Hepatocyte (in vitro differentiated cells): ENCODE results near the gene AMFR. TPM values are rescaled to one million over a fixed set of nuclear protein-coding genes. Genes with fewer than 3 reads are reported as not detected.

Experiments
- DNase-seq: peaks from one replicate; pipeline ENCODE4 v3.0.0-alpha.2; 2016; ENCODE audit warnings: low spot score
- H2AFZ ChIP-seq: fragments of 200-600 bp; sonication (generic); 2 replicates; pipeline ENCODE4 v1.6.0; 2016; ENCODE audit warnings: antibody characterized with exemption, mild to moderate bottlenecking
- H3K27ac ChIP-seq: fragments of 200-600 bp; sonication (generic); 2 replicates; pipeline ENCODE4 v1.5.1; 2016; ENCODE audit warnings: mild to moderate bottlenecking
- H3K27me3 ChIP-seq: fragments of 200-600 bp; sonication (generic); 2 replicates; pipeline ENCODE4 v1.6.1; 2016
- H3K36me3 ChIP-seq: fragments of 200-600 bp; sonication (generic); replicated peaks from 2 replicates; pipeline ENCODE4 v1.5.1; 2016; ENCODE audit warnings: low read depth; ENCODE audit not compliant: insufficient read depth
- H3K4me1 ChIP-seq: fragments of 200-600 bp; sonication (generic); 2 replicates; pipeline ENCODE4 v1.5.1; 2016; ENCODE audit warnings: mild to moderate bottlenecking, moderate library complexity; ENCODE audit not compliant: insufficient read depth
- H3K4me2 ChIP-seq: fragments of 200-600 bp; sonication (generic); 2 replicates; pipeline ENCODE4 v1.6.0; 2016
- H3K4me3 ChIP-seq: fragments of 200-600 bp; sonication (generic); 2 replicates; pipeline ENCODE4 v1.5.1; 2016; ENCODE audit warnings: mild to moderate bottlenecking
- H3K79me2 ChIP-seq: fragments of 200-600 bp; sonication (generic); 2 replicates; pipeline ENCODE4 v1.6.0; 2017; ENCODE audit warnings: mild to moderate bottlenecking
- H3K9me2 ChIP-seq: fragments of 200-600 bp; sonication (generic); replicated peaks from 2 replicates; pipeline ENCODE4 v1.6.0; 2017; ENCODE audit warnings: mild to moderate bottlenecking; ENCODE audit not compliant: insufficient read depth
- H3K9me3 ChIP-seq: fragments of 200-600 bp; sonication (generic); 2 replicates; pipeline ENCODE4 v1.5.1; 2016; ENCODE audit warnings: low read depth, mild to moderate bottlenecking
- H4K20me1 ChIP-seq: fragments of 200-600 bp; sonication (generic); 2 replicates; pipeline ENCODE4 v1.6.0; 2016; ENCODE audit warnings: mild to moderate bottlenecking; ENCODE audit not compliant: insufficient read depth, poor library complexity, severe bottlenecking
- EZH2 ChIP-seq: fragments of 200-600 bp; sonication (generic); IDR thresholded peaks from 2 replicates; pipeline ENCODE4 v1.6.1; 2016; ENCODE audit warnings: antibody characterized with exemption, mild to moderate bottlenecking, borderline replicate concordance
- EZH2phosphoT487 ChIP-seq: fragments of 200-600 bp; sonication (generic); IDR thresholded peaks from one replicate; pipeline ENCODE4 v1.6.1; 2018; ENCODE audit warnings: antibody characterized with exemption, mild to moderate bottlenecking, low read depth, moderate library complexity; ENCODE audit not compliant: unreplicated experiment, severe bottlenecking
- WGBS: methylation state at CpG from one replicate; pipeline ENCODE4 v1.1.6; 2016; ENCODE audit warnings: low lambda C conversion rate; ENCODE audit errors: missing lambda C conversion rate; 5-methylcytosine and 5-hydroxymethylcytosine counted together
- polyA plus RNA-seq: library from polyadenylated mRNA; unstranded; fragments of >200 nt; fragmentation: Nextera tagmentation; extraction: Ambion mirVana; gene quantifications from 2 replicates; pipeline ENCODE4 v1.2.1, GENCODE V29; 2016
- total RNA-seq: library from RNA; depleted of rRNA; stranded (reverse); fragments of >200 nt; gene quantifications from 2 replicates; pipeline ENCODE4 v1.2.3, GENCODE V29; 2014
- TF ChIP-seq, protein P1 (sequence below): fragments of 200-600 bp; sonication (generic); IDR thresholded peaks from 2 replicates; pipeline ENCODE4 v1.5.1; 2016; ENCODE audit warnings: antibody characterized with exemption, mild to moderate bottlenecking; ENCODE audit not compliant: poor library complexity

The AMFR gene
- total and polyA plus RNA-seq, 2 experiments from 2014 or later = 67.2 to 135 TPM

DNA sequence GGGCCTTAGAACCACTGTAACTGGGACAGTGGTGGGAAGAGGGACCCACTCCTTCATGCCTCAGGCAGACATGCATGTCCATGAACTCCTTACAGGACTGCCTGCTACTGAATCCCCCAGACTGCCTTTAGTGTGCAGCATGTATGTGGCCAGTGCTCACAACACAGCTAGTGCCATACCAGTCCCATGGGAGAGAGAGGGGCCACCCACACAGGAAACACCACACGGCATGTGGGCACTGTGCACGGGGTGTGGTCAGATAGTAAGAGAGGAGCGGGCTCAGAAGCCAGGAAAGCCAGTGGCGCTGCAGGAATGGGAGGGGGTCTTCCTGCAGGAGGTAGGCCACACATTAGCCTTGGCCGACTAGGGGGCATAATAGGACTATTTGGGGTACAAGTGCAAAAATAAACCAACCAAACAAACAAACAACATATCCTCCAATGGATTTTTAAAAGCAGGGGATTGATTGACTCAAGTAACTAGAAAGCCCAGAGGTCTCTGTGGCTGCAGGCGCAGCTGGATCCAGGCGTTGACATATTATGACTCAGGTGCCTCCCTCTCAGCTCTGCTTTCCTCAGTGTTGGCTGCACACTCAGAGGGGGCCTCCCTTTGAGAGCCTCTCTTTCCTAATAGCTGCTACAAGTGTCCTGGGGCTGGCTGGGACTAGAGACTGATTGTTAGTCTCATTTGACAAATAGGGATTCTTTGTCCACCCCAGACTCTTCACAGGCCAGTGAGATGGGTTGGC, 104.4 kb downstream of the AMFR start:
- 90% methylated on average over 7 of the region's 7 CpGs for WGBS
- TF ChIP-seq, protein P1, sequence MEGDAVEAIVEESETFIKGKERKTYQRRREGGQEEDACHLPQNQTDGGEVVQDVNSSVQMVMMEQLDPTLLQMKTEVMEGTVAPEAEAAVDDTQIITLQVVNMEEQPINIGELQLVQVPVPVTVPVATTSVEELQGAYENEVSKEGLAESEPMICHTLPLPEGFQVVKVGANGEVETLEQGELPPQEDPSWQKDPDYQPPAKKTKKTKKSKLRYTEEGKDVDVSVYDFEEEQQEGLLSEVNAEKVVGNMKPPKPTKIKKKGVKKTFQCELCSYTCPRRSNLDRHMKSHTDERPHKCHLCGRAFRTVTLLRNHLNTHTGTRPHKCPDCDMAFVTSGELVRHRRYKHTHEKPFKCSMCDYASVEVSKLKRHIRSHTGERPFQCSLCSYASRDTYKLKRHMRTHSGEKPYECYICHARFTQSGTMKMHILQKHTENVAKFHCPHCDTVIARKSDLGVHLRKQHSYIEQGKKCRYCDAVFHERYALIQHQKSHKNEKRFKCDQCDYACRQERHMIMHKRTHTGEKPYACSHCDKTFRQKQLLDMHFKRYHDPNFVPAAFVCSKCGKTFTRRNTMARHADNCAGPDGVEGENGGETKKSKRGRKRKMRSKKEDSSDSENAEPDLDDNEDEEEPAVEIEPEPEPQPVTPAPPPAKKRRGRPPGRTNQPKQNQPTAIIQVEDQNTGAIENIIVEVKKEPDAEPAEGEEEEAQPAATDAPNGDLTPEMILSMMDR = no peak
- TF ChIP-seq EZH2 (no peak), EZH2phosphoT487 (no peak)

DNA sequence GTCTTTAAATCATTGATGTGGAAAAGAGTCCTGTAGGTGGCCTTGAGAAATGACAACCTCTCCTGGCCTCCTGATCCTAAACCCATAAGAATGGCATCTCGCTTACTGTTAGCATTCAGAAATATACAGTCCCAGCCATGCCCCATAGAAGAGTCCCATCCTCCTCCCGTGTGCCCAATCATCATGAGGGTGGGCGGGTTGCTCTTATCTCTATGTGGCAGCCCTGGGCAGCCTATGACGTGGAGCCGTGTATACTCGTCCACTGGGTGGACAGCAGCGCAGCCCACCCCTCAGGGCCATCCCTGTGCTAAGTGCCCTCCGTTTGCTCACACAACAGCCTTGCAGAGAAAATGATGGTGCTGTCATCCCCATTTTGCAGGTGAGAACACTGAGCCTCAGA, 105.3 kb downstream of the AMFR start:
- WGBS = 87% methylated on average over 8 of the region's 8 CpGs
- TF ChIP-seq EZH2 = no peak
- TF ChIP-seq, protein P1 = no peak
- no peak for TF ChIP-seq EZH2phosphoT487

More for the DNA sequence above, 104.4 kb downstream of the AMFR start:
- H3K27me3 ChIP-seq = peaks cover 7% of the 10 kb centered on the region
- H3K4me1 ChIP-seq = peaks cover 4% of the 10 kb centered on the region
- H3K27ac ChIP-seq = no peak overlapping the region
- no peak overlapping the region for H2AFZ ChIP-seq
- DNase-seq = no peak
- no peaks in the 10 kb centered on the region for H3K79me2 ChIP-seq
- H3K4me3 ChIP-seq = no peak overlapping the region
- no peaks in the 10 kb centered on the region for H4K20me1 ChIP-seq
- H3K36me3 ChIP-seq = no peaks in the 10 kb centered on the region
- H3K4me2 ChIP-seq = no peak overlapping the region
- H3K9me2 ChIP-seq = no peaks in the 10 kb centered on the region
- no peaks in the 10 kb centered on the region for H3K9me3 ChIP-seq

DNA sequence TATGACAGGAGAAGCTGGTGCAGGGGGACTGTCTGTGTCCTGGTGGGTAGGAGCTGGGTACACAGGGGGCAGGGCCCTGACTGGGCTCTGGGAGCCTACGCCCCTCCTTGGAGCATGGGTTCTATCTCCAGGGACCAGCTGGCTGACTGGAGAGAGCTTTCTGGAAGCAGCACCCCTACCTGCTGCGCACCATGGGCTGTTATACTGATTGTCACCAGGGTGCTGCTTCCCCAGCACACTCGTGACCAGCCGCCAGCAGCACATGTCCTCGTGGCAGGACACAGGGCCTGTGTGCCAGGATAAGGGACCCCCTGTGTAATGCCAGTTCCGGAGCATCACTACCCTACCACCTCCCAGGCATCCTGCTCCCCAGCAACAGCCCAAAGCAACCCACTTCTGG, 106.0 kb downstream of the AMFR start:
- peaks cover 4% of the 10 kb centered on the region for H3K4me1 ChIP-seq
- H3K36me3 ChIP-seq = no peaks in the 10 kb centered on the region
- WGBS = 92% methylated on average over 6 of the region's 6 CpGs
- no peaks in the 10 kb centered on the region for H3K79me2 ChIP-seq
- H3K27me3 ChIP-seq = peaks cover 7% of the 10 kb centered on the region
- H3K9me3 ChIP-seq = no peaks in the 10 kb centered on the region
- no peak overlapping the region for H3K4me3 ChIP-seq
- H3K27ac ChIP-seq = no peak overlapping the region
- no peak for DNase-seq
- no peaks in the 10 kb centered on the region for H4K20me1 ChIP-seq
- H3K9me2 ChIP-seq = no peaks in the 10 kb centered on the region
- H3K4me2 ChIP-seq = no peak overlapping the region
- no peak overlapping the region for H2AFZ ChIP-seq
- TF ChIP-seq, protein P1 = no peak
- no peak for TF ChIP-seq EZH2phosphoT487
- TF ChIP-seq EZH2 = no peak

More for the DNA sequence above, 105.3 kb downstream of the AMFR start:
- Histone ChIP-seq H3K27ac (no peak overlapping the region), H3K4me3 (no peak overlapping the region), H3K4me1 (peaks cover 4% of the 10 kb centered on the region), H3K27me3 (peaks cover 7% of the 10 kb centered on the region), H3K9me3 (no peaks in the 10 kb centered on the region), H3K79me2 (no peaks in the 10 kb centered on the region), H4K20me1 (no peaks in the 10 kb centered on the region), H3K9me2 (no peaks in the 10 kb centered on the region), H3K4me2 (no peak overlapping the region), H3K36me3 (no peaks in the 10 kb centered on the region), H2AFZ (no peak overlapping the region)
- no peak for DNase-seq

DNA sequence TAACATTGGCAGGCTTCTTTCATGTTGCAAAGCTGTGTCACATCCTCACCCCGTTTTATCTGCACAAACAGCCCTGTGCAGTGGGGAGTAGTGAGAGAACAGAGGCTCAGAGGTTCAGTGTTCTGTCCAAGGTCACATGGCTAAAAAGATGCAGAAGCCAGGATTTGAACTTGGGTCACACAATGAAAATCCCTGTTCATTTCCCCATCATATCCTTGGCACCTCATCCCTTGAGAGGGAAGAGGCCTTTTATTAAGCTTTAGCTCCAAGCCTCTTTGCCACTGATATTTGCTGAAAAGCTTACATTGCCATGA, 106.6 kb downstream of the AMFR start:
- H3K79me2 ChIP-seq = no peaks in the 10 kb centered on the region
- no peak overlapping the region for H2AFZ ChIP-seq
- no peaks in the 10 kb centered on the region for H3K9me2 ChIP-seq
- no peak for DNase-seq
- no peaks in the 10 kb centered on the region for H3K36me3 ChIP-seq
- H3K4me3 ChIP-seq = no peak overlapping the region
- no peaks in the 10 kb centered on the region for H3K9me3 ChIP-seq
- TF ChIP-seq, protein P1 = no peak
- TF ChIP-seq EZH2 = no peak
- no peak for TF ChIP-seq EZH2phosphoT487
- H3K4me1 ChIP-seq = peaks cover 4% of the 10 kb centered on the region
- H4K20me1 ChIP-seq = no peaks in the 10 kb centered on the region
- H3K27me3 ChIP-seq = peaks cover 7% of the 10 kb centered on the region
- no peak overlapping the region for H3K27ac ChIP-seq
- no peak overlapping the region for H3K4me2 ChIP-seq
- WGBS = 48% methylated on average over 1 of the region's 1 CpG
